GM06990 (cell line): ENCODE data around the gene BIN1.

Experiments used
- DNase-seq: peaks from one replicate; pipeline ENCODE4 v3.0.0-alpha.2; 2011; ENCODE audit not compliant: insufficient read length; ENCODE audit errors: extremely low read depth
- H3K27me3 ChIP-seq: replicated peaks from 2 replicates; pipeline ENCODE4 v1.6.0; 2011; ENCODE audit warnings: low read length; ENCODE audit not compliant: control insufficient read depth, insufficient read depth
- H3K36me3 ChIP-seq: 2 replicates; pipeline ENCODE4 v1.5.1; 2011; ENCODE audit warnings: low read length; ENCODE audit not compliant: control insufficient read depth, insufficient read depth
- H3K4me3 ChIP-seq: replicated peaks from 2 replicates; pipeline ENCODE4 v1.5.1; 2011; ENCODE audit warnings: low read depth, mild to moderate bottlenecking, control low read depth, low read length
- TF ChIP-seq, protein P1 (sequence below): IDR thresholded peaks from 2 replicates; pipeline ENCODE4 v1.5.1; 2011; ENCODE audit warnings: low read length, control low read depth, mild to moderate bottlenecking, inconsistent platforms; ENCODE audit not compliant: insufficient read depth, poor library complexity, severe bottlenecking

BIN1 gene

GRCh38 chr2:127060264-127060945, 46.5 kb downstream of the BIN1 start:
- no peak overlapping the region for H3K4me3 ChIP-seq
- H3K27me3 ChIP-seq = no peaks in the 10 kb centered on the region
- DNase-seq = no peak
- TF ChIP-seq, protein P1, sequence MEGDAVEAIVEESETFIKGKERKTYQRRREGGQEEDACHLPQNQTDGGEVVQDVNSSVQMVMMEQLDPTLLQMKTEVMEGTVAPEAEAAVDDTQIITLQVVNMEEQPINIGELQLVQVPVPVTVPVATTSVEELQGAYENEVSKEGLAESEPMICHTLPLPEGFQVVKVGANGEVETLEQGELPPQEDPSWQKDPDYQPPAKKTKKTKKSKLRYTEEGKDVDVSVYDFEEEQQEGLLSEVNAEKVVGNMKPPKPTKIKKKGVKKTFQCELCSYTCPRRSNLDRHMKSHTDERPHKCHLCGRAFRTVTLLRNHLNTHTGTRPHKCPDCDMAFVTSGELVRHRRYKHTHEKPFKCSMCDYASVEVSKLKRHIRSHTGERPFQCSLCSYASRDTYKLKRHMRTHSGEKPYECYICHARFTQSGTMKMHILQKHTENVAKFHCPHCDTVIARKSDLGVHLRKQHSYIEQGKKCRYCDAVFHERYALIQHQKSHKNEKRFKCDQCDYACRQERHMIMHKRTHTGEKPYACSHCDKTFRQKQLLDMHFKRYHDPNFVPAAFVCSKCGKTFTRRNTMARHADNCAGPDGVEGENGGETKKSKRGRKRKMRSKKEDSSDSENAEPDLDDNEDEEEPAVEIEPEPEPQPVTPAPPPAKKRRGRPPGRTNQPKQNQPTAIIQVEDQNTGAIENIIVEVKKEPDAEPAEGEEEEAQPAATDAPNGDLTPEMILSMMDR = no peak
- no peaks in the 10 kb centered on the region; the same call in 1 of the 2 replicates for H3K36me3 ChIP-seq

- DNase-seq = no peak
- TF ChIP-seq, protein P1 = no peak
These were observed 47.4 kb downstream of the BIN1 start for GRCh38 chr2:127059559-127059958.

DNA sequence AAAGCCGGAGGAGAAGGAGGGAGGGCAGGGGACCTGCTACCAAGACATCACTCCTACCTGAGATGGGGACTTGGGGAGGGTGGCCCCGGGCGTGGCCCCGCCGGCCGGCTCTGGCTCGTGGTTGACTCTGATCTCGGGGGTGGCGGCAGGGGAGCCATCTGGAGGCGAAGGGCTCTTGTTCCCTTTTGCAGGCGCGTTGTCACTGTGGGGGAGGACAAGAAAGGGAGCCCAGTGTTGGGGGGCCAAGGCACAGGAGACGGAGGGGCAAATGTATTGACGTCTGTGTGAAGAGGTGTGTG, 48.1 kb downstream of the BIN1 start:
- no peaks in the 10 kb centered on the region for H3K27me3 ChIP-seq
- no peak for DNase-seq
- no peak overlapping the region for H3K4me3 ChIP-seq
- TF ChIP-seq, protein P1 = no peak
- no peaks in the 10 kb centered on the region; the same call in 1 of the 2 replicates for H3K36me3 ChIP-seq

More at GRCh38 chr2:127059559-127059958, 47.4 kb downstream of the BIN1 start:
- Histone ChIP-seq H3K27me3 (no peaks in the 10 kb centered on the region), H3K4me3 (no peak overlapping the region), H3K36me3 (no peaks in the 10 kb centered on the region; the same call in 1 of the 2 replicates)

- H3K36me3 ChIP-seq = no peaks in the 10 kb centered on the region; the same call in 1 of the 2 replicates
- TF ChIP-seq, protein P1 = no peak
- no peaks in the 10 kb centered on the region for H3K27me3 ChIP-seq
- DNase-seq = no peak
- H3K4me3 ChIP-seq = no peak overlapping the region
These were observed 48.6 kb downstream of the BIN1 start for GRCh38 chr2:127058246-127058953.

DNA sequence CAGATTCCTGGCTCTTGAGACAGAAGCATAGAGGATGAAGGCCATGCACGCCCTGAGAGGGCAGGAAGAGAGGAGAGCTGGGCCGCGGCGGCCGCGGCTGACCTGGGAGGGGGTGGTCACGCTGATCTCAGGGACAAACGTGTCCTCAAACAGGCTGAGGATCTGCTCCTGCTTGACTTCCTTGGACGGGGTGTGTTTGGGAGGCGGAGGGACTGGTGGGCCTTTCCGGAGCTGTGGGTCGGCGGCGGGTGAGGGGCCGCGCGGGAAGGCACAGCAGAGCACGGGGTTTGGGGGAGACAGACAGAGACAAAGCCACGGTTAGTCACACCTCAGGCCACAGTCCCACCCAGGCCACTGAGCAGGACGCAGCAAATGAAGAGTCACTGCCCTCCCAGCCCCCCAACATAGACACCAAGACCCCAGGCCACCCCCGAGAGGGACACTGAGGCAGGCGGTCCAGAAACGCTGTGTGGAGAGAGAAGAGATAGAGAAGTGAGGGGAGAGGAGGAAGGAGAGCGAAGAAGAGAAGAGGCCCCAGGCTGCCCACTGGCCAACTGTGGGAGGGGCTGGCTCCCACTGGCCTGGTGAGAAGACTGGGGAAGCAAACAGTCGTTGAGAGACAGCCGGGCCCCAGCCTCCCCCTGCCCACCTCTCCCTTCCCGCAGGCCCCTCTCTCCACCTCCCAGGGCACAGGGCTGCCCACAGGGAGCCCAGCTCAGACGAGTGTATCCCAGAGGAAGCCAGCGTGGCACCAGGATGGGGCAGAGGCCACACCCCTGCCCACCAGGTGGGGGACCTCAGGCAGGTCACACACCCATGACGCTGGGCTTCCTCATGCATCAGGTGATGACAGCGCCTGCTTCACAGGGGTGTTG, 49.3 kb downstream of the BIN1 start:
- no peak for DNase-seq
- Histone ChIP-seq H3K27me3 (no peaks in the 10 kb centered on the region), H3K36me3 (no peaks in the 10 kb centered on the region; the same call in 1 of the 2 replicates), H3K4me3 (no peak overlapping the region)
- TF ChIP-seq, protein P1 = no peak
